GM18873 (cell line): ENCODE data around the gene VCAN.

Experiments
- ATAC-seq: cut with Tn5 transposase; IDR thresholded peaks from one replicate; pipeline ENCODE4 v1.9.1; 2021; ENCODE audit warnings: mild to moderate bottlenecking, moderate library complexity, moderate number of reproducible peaks; ENCODE audit not compliant: unreplicated experiment, low FRiP score

The VCAN gene

DNA sequence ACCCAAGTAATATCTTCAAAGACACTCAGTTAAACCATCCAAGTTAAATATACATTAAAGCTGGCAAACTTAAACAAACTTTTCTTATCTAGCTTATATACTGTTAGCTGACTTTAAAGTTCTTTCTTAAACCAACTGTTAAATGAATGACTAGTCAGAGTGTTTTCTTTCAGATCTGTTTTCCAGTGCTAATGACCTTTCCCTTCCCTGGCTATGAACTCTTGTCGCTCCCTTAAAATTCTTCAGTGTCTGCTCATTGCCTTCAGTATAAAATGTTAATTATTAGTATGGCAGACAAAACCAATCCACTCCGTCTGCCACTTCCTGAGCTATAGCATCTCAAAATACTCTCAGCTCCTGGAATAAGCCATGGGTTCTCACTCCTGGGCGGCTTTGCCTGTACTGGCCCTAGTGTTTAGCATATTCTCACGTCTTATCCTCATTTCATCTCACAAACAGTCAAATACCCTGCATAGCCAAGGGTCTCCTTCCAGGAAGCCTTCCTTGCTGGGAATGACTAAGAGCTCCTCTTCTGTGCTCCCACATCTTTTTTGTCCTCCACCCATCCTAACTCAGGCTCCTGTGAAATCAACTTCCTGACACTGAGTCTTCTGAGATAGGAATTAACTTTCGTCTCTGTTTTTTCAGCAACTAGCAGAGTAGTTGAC, 87.7 kb downstream of the VCAN start:
- ATAC-seq: no peak

DNA sequence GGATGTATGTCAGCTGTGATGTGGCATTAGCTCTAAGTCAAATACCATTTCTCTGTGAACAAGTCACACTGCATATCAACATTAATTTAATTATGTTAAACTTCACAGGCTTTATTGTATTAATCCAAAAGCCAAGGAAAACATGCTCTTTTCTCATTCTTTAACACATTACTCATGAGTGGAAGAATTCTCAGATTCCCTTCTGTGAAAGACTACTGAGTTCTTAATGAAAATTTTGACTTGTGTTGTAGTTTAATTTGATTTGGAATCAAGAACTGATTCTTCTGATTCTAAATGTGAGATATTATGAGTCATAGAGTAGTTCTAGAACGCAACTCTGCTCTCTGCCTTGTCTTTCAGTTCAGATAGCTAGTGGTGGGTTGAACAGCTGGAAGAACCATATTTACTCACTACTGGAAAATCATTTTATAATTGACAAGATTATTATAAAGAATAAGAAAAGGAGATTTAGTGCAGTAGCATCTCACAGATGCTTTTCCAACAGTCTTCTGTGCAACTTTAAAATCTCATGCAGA, 90.6 kb downstream of the VCAN start:
- no peak for ATAC-seq

DNA sequence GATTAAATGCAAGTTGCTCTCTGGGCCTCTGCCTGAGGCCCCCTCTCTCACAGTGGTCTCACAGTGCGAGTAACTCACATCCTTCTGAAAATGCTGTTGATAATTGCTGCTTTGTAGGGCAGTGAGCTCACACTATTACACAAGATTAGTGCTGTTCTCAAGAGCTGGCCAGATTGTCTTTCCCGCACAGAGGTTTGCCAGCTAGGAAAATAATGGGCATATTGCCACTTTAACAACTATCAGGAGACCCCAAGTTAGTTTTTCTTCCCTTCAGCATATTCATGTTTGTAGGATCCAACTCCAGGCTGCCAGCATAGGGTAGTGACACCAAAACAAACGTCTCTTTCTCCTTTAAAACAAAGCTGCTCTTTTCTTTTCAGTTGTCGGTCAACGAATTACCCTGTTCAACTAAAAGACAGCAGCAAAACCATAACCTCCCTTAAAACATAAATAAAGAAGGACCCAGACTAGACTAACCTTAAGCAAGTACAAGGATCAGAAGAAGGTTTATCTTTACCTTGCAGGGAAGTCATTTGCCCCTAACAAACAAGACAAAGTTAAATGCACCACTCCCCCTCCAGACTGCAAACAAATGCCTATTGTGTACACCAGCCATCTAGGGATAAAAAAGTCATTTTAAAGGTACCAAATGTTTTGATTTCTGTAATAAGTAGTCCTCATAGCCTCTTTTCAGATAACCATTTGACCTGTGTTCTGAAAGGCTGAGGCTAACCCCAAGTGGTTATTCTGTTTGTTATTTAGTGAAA, 91.4 kb downstream of the VCAN start:
- ATAC-seq: no peak

DNA sequence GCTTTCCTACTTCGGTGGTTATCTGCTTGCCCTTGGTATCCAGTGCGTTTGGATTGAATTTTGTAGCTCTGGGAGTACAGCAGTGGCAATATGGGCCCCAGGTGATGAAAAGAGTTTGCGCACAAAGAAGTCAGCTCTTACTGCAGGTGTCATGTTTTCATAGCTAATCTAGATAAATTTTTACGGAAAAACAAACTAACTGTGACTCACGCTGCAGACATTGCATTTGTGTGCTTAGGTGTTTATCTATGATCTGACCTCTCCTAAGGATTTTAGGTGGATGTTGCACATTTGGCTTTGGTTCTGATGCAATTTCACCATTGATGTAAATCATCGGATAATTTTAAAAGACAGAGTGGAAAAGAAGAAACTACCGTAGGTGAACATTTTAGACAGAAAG, 92.1 kb downstream of the VCAN start:
- ATAC-seq: no peak

DNA sequence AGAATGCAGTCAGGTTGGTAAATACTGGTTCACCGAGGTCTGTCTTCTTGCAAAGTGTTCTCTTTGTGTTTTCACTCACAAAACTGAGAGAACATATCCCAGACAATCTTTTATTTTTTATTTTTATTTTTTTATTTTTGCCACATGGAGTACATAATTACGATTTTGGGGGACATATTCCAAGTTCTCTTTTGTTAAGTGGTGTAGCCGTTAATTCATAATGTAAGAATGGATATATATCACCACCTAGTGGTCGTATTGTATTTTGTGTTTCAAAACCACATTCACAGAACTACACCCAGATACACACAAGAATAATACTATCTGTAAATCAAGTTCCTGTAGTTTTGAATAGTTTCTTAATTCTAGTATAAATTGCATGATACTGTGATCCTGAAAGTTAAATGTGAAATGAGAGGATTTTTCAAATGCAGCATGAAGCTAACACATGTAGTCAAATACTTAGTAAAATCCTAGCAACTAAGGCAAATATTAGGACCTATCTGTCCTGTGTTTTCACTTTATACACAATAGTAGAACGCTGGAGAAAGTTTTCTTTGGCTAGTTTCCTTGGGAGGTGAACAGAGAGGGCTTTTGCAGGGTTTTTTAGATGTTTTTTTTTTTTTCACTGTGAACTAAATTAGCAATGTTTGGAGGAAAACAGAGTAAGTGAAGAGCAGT, 92.7 kb downstream of the VCAN start:
- no peak for ATAC-seq

DNA sequence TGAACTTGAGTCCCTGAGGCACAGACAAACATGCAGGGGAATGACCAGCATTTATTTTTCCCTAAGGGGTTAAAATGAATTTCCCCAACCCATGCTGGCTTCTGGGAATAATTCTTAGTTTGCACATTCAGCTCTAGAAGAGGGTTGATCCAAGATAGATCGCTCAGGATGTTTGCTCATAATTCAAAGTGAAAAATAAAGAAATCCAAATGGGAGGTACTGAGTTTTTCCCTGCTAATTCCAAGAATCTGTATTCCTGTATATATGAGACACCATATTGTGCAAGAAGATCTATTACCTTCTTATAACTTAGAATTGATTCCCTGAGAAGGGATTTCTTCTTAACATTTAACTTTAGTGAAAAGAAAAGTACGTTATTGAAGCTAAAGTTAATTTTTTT, 96.2 kb downstream of the VCAN start:
- ATAC-seq: no peak

DNA sequence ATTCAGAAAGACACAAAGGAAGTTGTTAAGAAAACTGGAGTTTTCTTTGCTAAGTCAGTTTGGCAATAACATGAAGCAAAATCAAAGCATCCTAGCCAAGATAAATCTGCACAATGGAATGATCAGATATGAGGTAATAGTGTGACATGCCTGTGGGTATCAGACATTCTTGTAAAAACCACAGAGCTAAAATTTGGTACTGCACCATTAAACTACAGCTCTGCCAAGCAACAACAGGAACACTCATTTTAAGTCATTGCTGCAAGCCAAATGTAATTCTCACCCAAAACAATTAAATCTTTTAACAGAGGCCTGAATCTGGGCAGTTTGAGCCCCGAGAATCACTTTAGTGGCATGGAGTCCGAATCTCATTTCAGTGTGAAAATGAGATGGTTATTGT, 96.6 kb downstream of the VCAN start:
- ATAC-seq: no peak

DNA sequence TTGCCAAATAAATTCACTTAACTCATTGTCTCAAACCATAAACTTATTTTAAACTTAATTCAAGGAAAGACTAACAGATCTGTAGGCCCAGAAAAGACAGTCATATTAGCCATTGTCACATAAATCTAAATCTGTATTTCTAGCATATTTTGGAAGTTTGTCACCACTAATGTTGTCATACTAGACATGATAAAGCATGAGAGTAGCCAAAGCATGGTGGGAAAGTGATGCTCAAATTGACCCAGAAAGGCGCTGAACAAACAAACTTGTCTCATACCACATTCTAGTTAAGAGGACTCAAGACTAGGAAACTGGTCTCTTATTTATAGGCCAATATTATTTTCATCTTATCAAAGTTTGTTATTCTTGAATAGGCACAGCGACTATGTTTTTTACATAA, 99.4 kb downstream of the VCAN start:
- no peak for ATAC-seq

DNA sequence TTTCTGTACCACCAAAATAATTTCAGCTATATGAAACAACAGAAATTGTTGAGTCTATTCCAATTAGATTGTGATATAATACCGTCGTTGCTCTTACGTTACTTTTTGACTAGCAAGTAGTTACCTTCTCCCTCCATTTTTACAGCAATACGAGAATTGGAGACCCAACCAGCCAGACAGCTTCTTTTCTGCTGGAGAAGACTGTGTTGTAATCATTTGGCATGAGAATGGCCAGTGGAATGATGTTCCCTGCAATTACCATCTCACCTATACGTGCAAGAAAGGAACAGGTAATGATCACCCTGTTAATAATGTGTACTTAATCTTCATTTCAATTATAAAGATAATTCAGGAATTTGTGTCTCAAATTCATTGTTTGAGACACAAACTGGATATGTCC, 100.7 kb downstream of the VCAN start:
- ATAC-seq: no peak

DNA sequence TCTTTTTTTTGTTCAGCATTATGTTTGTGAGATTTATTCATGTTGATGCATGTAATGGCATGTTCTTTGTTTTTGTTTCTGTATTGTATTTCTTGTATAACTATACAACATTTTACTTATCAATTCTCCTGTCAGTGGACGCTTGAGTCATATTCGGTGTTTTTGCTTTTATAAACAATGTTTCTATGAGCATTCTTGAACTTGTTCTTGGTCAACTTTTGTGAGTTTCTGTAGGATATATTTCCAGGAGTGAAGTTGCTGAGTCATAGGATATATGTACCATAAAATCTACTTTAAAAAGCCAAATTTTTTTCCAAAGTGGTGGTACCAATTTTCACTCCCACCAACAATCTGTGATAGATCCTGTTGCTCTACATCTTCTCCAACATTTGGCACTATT, 104.8 kb downstream of the VCAN start:
- ATAC-seq: no peak

DNA sequence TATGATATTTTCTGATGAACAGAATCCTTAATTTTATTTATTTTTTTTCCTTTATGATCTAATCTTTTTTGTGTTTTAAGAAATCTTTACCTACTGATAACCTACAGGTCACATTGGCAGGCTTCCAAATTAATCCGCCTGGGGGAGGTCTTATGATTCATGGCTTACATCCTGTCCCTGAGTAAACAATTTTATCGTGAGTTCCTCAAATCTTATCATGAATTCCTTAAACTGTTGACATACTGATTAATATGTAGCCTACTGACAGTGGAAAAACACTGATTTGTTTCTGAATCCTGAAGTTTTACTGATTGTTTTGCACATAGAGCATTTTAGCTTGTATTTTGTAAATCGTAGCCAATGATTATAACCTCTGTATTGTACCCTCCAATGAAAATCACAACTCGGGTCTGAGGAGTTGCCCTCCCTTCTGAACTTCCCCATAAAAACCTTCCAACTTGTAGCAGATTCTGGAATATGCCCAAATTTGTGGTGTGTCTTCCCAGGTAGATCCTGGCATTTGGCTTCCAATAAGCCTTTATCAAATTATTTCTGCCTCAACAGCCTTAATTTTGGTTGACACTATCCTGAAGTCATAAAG, 105.6 kb downstream of the VCAN start:
- ATAC-seq: no peak

DNA sequence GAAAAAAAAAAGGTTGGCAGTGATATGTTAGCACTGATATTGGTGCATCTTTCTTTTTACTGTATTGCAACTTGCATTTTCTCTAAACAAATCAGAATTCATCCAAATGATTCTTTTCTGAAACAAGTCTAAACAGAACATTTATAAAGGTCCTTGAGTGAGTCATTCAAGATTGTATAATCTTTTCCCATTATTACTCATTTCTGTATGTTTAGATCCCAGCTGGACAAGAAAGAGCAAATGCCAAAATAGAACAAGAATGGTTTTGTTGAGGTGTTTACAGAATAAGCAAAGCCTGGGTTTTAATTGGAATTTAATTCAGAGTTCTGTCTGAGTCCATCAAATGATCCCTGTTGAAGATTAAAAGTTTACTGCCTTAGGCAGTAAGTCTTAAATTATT, 112.3 kb downstream of the VCAN start:
- no peak for ATAC-seq

DNA sequence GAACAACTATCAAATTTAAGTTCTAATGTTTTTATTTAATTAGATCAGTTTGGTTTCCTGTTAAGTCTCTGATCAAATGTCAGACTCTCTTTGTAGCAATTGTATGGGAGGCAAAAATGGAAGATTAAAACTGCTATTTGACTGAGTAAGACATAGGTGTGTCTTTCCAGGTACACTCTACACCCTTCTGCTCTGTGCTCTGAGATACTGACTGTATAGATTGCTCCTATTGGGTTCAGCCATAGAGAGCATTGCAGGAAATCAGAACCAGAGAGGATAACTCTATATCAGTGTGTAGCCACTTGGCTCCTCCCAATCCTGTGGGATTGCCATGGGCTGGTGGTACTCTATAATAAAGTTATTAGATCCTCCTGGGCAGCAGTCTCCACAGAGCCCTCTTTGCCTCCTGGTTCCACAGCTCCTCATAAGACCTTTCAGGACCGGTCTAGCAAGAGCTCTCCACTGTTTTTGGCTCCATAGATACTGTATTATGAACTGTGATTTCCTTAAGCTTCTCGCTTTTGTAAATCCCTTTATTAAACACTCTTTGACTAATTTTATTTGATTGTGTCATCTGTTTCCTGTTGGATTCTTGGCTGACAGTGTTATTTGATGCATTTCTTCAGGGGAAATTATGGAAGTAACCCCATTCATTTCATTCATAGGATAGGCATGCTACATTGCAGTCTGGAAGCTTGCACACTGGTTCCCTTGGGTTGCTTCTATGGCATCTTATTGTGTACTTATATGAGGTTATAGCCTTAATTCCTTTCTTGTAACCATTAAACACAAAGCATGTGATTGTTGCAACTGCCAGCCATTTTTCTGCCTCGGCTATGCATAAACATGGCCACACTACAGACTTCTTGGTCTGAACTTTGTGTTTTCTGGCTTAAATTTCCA, 115.6 kb downstream of the VCAN start:
- ATAC-seq: no peak

DNA sequence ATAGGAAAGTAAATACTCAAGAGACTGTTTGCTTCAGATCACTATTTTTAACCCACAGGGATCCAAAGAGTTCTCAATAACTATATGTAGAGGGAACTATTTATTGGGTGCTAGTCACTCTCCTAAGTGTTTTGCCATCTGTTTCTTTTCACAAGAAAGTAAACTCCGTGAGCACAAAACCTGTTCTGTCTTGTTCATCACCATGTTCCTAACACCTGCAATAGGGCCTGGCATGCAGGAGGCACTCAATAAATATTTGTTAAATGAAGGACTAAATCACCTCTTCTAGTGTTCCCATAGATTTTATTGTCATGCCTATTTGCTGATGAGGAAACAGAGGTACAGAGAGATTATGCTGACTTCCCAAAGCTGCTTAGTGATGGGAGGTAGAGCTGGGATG, 118.2 kb downstream of the VCAN start:
- ATAC-seq: no peak

DNA sequence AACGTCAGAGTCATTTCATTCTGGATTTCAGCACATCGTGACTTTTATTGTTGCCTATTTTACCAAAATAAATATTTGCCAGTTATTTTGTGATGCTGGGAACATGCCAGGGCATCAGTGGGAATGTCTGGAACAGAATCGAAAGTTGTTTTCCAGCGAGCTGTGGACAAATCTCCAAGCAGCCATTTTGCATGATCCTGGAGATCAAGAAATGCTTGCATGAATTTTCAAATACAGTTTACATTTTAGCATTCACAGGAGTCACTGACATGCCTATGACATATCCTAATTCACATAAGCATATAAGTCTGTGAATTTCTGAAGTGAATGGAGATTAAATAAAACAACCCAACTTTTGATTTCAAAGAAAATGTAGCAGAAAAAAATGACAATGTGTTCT, 119.4 kb downstream of the VCAN start:
- no peak for ATAC-seq

DNA sequence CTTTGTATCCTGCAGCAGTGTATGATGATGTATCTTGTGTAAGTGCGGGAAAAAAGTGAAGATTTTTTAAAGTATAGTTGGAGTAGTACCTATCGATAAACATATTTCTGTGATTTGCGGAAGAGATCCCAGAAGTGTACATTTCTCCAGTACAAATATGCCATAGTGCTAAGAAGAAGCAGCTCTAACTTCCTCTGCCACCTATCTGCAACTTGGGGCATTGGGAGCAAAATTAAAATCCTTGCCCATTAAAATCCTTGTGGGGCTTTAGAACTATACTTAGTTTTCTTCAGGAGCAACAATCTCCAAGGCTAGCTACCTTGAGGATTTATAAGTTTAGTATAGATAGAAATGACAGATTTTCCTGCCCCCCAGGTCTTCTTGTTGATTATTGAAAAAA, 123.7 kb downstream of the VCAN start:
- ATAC-seq: no peak

DNA sequence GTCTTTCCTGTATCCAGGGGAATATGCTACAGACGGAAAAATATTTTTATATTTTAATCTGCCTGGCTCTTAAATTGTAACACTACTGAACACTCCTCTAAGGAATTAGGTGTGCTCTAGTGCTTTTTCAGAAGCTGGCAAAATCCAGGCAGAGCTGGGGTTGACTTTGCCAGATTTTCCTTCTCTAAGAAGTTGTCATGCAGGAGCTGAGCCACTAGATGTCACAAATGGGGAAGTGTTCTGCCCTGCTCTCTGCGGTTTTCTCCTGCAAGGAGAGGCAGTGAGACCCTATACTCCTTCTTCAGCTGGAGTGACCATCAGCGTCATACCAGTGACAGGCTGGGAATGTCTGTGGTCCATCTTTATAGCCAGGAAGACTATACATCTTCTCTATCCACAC, 136.6 kb downstream of the VCAN start:
- ATAC-seq: no peak

DNA sequence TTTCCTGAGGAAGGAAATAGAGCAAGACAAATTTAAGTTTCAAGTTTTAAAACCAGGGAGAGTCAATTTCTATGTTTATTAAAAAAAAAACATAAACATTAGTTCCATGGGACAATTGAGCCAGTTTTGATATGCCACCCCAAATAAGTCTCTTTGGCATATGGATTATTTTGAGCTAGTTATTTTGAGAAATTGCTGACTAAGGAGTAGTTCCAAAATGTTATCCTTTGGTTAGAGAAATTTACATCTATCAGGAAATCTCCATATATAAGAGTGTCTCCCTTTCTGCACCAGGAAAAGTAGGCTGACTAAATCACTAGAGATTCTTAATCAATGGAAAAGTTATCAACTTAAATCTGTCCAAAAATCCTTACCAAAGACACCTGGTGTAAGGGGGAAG, 143.3 kb downstream of the VCAN start:
- ATAC-seq: no peak

DNA sequence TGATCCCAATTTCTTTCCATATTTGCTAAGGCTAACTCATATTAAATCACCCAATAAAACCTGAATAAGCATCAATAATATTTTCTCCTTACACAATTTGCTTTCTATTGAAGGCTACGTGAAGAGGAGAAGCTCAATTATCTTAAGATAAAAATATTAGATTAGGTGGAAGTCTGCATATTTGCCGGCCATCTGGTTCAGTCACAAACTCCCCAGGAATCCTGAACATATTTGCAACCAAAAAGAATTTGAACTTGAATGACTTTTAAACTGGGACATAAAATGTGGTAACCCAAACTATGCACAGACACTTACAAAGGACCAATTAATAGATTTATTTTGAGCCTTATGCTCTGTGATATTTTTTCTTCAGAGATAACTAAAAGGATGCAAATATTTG, 156.8 kb downstream of the VCAN start:
- ATAC-seq: no peak
